ENCODE results near the gene EVI5L. TPM values are rescaled to one million over a fixed set of nuclear protein-coding genes. Genes with fewer than 3 reads are reported as not detected.
"Not testable (repeated sequence)": the region's sequence is repeated elsewhere in the genome, so short reads cannot be mapped to it uniquely, and the experiment has no call there.

The EVI5L gene
- polyA plus RNA-seq, 1 donor = 16.5 TPM

DNA sequence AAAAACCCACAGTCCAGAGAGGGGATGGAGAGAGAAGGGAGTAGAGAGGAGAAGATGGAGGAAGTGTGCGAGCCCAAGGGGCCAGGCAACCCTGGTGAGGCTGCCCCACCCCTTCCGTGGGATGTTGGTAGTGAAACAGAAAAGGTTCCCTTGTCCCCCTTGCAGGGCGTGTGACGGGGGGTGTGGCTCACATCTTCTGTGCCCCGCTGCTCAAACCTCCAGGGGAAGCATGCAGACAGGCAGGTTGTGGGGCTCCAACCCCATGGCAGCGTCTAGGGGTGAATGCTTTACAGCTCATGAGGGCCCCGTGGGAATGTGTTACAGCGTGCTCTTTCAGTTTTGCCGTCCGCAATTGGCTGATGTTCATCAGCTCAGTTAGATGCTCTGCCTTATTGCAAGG, 14.7 kb upstream of the EVI5L start:
- no peak for DNase-seq

DNA sequence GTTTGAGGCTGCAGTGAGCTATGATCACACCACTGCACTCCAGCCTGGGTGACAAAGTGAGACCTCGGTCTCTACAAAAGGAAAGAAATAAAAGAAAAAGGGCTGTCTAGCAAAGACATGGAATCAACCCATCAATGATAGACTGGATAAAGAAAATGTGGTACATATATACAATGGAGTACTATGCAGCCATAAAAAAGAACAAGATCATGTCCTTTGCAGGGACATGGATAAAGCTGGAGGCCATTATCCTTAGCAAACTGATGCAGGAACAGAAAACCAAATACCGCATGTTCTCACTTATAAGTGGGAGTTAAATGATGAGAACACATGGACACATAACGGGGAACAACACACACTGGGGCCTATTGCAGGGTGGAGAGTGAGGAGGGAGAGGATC, 14.0 kb upstream of the EVI5L start:
- DNase-seq = not testable (repeated sequence)

DNA sequence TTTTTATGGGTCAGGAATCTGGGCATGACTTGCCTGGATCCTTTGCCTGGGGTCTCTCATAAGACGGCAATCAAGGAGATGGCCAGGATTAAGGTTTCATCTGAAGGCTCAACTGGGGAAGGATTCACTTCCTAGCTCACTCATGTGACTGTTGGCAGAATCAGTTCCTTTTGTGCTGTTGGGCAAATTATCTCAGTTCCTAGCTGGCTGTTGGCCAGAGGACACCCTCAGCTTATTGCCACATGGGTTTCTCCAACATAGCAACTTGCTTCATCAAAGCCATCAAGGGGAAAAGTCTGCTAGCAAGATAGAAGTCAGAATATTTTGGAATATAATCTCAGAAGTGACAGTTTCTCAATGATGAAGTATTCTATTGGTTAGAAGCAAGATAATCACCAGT, 12.2 kb upstream of the EVI5L start:
- DNase-seq = no peak

DNA sequence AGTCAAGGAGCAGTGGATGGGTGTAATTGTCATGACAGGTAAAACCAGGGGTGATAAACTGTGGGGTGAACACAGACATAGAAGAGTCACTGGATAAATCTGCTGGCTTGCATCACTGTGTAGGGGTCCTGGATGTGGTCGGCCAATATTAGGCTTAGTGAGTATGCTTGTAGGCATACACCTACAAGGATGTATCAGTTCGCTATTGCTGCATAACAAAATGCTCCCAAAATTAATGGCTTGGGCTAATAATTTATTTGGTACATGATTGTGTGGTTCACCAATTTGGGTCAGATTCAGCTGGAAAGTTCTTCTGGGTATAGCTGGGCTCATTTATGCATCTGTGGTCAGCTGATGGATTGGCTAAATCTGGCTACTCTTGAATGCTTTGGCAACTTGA, 11.2 kb upstream of the EVI5L start:
- no peak for DNase-seq

DNA sequence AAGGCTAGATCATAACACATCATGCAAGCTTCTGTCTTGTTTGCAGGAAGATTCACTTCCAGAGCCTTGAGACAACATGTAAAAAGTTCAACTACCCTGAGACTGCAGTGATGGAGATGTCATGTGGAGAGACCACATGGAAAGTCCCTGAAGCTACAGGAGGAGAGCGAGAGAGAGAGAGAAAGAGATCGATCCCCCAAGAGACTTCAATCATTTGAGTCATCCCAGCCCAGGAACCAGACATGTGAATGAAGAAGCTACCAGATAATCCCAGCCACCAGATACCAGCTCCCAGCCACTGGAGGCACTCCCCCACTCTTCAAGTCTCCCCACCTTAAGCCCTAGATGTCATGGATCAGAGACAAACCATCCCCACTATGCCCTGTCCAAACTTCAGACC, 10.7 kb upstream of the EVI5L start:
- no peak for DNase-seq

DNA sequence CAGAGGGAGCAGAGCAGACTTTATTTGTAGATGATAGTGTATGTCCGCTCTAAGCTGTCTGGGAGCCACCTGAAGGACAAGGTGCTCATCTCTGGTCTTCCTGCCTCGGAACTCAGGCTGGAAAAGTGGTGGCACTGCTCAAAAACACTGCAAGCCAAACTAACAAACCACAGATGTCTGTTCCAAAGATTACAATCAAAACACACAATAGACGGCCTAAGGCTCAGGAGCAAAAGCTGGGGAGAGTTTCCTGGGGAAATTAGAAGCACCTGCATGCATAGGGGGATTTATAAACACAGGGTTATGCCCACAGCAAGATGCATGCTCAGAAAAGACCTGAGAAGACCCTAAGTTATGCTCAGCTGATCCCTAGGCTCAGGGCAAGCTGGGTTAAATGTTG, 9.4 kb upstream of the EVI5L start:
- DNase-seq = no peak

DNA sequence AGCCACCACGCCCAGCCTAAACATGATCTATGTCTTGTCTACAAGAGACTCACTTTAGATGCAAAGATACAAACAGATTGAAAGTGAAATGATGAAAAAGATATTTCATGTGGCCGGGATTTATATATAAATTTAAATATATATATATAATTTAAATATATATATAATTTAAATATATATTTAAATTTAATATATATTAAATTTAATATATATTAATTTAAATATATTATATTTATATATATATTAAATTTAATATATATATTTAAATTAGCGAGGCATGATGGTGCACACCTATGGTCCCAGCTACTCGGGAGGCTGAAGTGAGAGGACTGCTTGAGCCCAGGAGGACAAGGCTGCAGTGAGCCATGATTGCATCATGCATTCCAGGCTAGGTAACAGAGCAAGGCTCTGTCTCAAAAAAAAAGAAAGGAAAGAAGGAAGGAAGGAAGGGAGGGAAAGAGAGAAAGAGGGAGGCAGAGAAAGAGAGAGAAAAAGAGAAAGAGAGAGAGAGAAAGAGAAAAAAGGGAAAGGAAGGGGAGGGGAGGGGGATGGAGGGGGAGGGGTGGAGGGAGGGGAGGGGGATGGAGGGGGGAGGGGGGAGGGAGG, 7.0 kb upstream of the EVI5L start:
- DNase-seq = no peak

DNA sequence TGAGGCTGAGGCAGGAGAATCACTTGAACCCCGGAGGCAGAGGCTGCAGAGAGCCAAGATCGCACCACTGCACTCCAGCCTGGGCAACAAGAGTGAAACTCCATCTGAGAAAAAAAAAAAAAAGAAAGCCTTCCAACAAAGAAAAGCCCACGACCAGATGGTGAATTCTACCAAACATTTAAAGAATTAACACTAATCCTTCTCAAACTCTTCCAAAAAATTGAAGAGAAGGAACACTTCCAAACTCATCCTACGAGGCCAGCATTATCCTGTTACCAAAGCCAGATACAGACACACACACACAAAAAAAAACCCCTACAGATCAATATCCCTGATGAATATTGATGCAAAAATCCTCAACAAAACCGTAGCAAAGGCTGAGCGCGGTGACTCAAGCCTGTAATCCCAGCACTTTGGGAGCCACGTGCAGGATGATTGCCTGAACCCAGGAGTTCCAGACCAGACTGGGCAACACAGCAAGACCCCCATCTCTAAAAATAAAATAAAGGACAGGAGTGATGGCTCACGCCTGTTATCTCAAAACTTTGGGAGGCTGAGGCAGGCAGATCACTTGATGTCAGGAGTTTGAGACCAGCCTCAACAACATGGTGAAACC, 6.2 kb upstream of the EVI5L start:
- DNase-seq = no peak

DNA sequence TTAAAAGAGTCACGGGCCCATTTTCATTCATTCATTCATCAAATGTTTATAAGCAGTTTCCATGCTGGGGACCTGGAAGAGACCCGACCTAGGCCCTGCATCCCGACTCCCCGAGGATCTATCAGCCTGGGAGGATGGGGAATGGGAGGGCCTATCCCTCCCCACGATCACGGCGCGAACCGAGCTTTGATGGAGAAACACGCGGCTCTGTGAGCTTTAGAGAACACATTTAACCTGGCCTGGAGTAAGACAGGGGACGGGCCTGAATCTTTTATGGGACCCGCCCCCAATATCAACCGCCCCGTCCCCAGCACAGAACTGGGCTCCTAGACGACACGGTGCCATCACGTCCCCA, 875 bp upstream of the EVI5L start:
- DNase-seq = no peak

DNA sequence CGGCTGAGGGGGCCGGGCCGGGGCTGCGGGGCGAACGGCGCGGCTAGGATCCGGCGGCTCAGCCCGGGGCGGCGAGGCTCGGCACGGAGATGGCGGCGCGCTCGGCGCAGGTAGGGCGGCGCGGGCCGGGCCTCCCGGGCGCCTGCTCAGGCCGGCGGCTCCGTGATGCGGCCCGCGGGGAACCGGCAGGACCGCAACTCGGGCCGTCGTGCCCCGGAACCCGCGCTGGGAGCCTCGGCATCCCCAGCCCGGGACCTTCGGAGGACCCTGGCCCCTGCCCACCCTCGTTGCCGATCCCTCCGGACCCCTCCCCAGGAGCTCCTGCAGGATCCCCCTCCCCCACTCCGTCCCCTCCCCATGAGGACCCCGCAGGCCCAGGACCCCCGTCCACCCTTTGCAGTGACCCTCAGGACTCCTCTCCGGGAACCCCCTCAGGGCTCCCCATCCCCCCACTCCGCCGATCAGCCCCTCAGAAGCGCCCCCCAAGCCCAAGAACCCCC, 304 bp downstream of the EVI5L start:
- DNase-seq = no peak

DNA sequence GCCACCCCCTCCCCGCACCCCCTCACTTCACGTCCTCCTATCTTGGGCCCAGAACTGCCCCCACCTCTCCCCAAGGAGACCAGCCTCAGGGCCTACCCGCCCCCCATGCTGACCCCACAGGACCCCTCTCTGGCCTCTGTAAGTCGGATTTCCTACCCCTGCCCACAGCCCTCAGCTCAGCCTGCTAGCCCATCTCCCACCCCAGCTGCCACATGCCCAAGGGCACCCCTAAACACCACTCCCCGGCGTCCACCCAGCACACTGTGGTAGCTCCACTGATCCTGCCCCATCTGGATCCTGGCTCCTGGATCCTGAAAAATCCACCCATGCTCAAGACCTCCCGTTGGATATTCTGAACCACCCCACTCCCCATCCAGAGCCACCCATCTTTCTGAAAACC, 805 bp downstream of the EVI5L start:
- DNase-seq = no peak

DNA sequence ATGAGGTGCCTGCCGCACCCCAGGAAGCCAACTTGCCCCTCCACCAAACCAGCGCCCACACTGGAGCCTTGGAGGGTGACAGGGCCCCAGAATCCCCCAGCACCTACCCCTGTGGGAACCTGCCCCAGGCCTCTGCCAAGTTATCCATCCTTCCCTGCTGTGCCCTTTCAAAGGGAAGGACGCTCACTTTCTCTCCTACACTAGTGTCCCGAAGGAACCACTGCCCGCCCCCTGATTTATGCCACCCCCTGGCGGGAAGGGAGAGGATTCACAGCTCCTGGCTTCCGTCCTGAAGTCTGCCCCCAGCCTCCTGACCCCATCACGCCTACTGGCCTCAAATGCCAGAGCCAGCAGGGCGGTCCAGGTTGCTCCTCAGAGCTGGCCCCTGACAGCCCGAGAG, 1.4 kb downstream of the EVI5L start:
- DNase-seq = no peak

DNA sequence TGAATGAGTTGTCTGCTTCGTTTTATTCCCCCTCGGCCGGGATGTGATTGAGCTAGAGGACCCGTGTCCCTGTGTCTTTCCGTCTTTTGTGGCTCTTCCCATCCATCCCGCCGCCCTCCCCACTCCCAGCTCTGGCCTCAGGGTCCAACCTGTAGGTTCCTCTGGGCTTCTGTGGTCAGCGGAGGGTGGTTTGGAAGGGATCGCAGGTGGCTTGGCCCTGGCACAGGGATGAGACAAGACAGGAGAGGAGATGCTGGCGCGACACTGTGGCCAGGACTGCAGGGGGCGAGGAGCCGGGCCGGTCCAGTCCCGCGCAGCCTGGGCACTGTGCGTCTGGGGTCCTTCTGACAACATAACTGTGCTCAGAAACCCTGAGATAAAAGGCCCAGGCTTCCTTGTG, 2.0 kb downstream of the EVI5L start:
- DNase-seq = no peak

DNA sequence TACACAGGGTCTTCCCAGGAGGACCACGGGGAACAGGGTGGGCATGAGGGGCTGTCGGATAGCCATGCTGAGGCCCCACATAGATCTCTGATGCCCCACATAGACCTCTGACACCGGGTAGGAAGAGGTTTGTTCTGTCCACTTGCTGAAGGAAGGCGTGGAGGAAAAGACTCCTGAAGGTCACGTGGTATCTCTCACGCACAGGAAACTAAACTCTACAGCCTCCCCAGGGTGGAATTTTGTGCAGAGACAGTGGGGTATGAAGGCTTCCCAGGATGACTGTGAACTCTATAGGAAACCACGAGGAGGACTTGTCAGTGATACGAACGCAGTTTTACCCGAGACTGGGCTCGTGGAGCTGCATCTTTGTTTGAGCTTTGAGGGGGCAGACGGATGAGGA, 2.8 kb downstream of the EVI5L start:
- DNase-seq = no peak

DNA sequence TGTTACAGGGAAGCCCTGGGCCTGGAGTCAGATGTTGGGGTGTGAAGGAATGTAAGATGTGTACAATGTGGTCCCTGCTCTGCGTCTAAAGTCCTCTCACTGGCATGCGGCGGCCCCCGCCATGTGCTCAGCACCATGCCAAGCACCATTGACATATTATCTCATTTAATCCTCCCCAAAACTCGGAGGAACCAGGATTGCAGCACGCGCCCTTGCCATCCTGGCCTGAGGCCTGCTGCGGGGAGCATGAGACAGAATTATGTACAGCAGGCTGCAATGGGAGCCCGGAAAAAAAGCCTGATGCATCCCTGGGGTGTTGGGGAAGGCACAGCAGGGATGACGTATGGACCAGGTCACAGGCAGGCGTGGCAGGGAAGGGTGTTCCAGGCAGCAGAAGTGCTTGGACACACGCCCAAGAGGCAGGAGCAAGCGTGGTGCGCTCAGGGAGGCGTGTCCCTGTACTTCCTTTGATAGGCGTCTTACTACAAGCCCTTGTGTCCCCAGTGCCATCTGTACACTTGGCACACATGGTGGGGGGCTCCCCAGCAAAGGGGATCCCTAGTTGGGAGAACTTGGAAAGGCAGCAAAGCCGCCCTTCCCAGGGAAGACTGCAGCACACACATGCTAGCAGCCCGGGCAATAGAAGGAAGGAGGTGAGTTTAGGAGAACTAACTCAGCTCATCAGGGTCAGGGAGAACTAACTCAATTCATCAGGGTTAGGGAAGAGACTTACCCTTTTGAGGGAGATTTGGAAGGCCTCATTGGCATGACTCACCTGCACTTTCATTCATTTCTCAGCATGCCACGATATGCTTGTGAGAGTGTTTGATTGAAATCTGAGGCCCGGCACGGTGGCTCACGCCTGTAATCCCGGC, 3.4 kb downstream of the EVI5L start:
- no peak for DNase-seq

DNA sequence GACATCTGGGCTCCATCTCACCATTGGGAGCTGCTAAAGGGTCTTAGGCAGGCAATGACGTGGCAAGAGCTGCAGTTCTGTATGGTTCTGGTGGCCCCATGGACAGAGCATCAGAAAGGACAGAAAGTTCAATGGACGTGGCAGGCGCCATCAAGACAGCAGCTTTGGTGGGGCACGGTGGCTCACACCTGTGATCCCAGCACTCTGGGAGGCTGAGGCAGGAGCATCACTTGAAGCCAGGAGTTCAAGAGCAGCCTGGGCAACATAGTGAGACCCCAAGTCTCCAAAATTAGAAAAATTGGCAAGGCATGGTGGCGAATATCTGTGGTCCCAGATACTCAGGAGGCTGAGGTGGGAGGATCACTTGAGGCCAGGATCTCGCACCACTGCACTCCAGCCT, 9.5 kb downstream of the EVI5L start:
- no peak for DNase-seq

DNA sequence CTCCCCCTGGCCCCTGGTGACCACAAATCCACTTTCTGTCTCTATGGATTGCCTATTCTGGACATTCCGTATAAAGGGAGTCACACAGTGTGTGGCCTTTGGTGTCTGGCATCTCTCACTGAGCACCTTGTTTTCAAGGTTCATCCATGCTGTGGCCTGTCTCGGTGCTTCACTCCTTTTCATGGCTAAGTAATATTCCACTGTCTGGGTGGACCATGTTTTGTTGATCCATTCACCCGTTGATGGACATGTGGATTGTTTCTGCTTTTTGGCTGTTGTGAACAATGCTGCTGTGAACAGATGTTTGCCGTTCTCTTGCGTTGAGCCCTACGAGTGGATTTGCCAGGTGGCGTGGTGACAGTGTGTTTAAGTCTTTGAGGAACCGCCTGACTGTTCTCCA, 10.6 kb downstream of the EVI5L start:
- DNase-seq = no peak

DNA sequence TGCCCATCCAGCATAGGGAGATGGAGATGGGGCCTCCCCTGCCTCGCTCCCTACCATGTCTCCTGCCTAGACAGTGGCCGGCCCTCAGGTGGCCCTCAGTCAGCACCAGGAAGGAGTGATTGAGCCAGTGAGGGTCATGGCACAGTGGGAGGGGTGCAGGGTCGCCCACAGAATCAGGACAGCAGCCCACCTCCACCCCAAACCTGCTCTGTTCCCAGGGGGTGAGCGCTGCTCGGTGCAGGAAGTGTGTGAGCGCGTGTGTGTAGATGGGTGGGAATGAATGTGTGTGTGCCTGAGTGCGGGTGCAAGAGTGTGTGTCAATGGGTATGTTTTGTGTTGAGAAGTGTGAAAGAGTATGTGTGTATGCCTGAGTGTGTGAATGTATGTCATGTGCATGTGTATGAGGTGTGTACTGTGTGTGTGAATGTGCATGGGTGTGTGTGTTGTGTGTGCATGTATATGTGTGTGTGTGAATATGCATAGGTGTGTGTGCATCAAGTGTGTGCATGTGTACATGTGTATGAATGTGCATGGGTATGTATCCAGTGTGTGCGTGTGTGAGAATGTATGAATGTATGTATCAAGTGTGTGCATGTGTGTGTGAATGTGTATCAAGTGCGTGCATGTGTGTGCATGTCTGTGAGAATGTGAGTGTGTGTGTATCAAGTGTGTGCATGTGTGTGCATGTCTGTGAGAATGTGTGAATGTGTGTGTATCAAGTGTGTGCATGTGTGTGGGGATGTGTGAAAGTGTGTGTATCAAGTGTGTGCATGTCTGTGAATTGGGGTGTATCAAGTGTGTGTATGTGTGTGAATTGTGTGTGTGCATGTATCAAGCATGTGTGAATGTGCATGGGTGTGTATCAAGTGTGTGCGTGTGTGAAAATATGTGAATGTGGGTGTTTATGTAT, 12.0 kb downstream of the EVI5L start:
- no peak for DNase-seq

DNA sequence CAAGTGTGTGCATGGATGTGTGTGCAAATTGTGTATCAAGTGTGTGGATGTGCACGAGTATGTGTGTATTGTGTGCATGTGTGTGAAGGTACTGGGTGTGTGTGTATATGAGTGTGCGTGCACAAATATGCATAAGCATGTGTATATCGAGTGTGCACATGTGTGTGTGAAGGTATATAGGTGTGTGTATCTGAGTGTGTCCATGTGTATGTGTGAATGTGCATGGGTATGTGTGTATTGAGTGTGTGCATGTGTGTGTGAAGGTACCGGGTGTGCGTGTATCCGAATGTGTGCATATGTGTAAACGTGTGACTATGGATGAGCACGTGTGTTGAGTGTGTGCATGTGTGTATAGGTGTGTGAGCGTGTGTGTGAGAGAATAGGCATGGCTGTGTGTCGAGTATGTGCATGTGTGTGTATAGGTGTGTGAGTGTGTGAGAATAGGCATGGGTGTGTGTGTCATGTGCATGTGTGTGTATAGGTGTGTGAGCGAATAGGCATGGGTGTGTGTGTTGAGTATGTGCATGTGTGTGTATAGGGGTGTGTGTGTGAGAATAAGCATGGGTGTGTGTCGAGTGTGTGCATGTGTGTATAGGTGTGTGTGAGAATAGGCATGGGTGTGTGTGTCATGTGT, 12.8 kb downstream of the EVI5L start:
- DNase-seq = no peak

DNA sequence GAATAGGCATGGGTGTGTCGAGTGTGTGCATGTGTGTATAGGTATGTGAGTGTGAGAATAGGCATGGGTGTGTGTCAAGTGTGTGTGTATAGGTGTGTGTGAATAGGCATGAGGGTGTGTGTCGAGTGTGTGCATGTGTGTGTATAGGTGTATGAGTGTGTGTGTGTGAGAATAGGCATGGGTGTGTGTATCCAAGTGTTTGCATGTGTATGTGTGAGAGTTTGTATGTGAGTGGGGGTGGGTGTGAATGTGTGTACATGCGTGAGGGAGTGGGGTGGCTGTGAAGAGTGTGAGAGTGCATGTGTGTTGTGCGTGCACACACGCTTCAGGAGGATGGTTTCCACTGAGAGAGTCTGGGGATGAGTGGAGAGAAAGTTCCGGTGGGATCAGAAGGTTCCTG, 13.5 kb downstream of the EVI5L start:
- no peak for DNase-seq

DNA sequence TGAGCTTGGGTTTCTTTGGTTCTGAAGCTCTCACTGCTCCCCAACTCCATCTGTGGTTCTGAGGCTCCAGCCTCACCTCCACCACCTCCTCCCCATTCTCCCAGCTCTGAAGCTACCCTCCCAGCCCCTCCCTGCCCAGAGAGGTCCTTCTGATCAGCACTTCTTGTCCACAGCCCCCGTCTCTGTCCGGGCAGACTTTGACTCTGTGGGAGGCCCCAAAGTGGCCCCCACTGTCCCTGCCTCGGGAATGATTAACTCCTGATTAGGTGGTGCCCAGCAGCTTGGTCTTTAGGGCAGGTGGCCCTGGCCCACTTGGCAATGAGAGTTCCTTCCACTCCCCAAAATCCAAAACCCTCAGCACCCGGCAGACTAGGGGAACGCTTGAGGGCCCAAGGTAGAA, 14.4 kb downstream of the EVI5L start:
- no peak for DNase-seq

DNA sequence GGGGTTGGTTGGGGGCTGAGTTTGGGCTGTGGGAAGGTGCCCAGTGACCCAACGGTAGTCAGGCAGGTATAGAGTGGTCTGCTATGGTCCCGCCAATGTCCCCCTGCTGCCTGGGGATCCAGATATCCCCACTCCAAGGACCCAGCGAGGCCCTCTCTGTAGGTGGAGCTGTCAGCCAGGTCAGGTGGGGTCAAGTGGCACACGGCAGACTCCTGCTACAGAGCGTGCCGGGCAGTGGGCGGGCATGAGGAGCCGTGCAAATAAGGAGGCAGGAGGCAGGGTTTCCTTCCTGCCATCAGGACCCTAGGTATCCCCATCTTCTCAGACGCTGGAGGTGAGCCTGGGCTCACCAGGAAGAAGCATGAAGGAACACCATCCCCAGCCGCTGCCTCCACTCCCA, 14.9 kb downstream of the EVI5L start:
- DNase-seq = no peak
